A549 (cell line): Measurements from ENCODE around the gene SNAPC2. TPM values are rescaled to one million over a fixed set of nuclear protein-coding genes. Genes with fewer than 3 reads are reported as not detected.
"Not testable (repeated sequence)": the region's sequence is repeated elsewhere in the genome, so short reads cannot be mapped to it uniquely, and the experiment has no call there.

Source experiments
- ATAC-seq, 2 experiments: fragments of 200-7000 bp in 1 of 2; fragments of >200 bp in 1 of 2; cut with Nextera tagmentation in 1 of 2; cut with Tn5 transposase in 1 of 2; 3 replicates each; pipeline versions ENCODE4 v1.8.0 to v1.9.1; 2018 to 2020; ENCODE audit warnings: mild to moderate bottlenecking in 1 of 2, moderate library complexity in 1 of 2
- CTCF ChIA-PET: fragments of 300-600 bp; sonication (Branson Sonifier 250); formaldehyde crosslinking; extraction: SDS; loops from one replicate; lab custom pipeline; 2021; ENCODE audit warnings: antibody characterized with exemption, inconsistent platforms; lab: Yijun Ruan, JAX
- POLR2A ChIA-PET: fragments of 350-600 bp; formaldehyde crosslinking; extraction: SDS; loops from one replicate; lab custom pipeline; 2021; ENCODE audit warnings: antibody characterized with exemption, inconsistent platforms; lab: Yijun Ruan, JAX
- DNase-seq, 2 experiments: peaks; one replicate each; pipeline versions ENCODE4 v3.0.0 to v3.0.0-alpha.2; 2011 to 2016; ENCODE audit warnings: low read depth in 1 of 2, low spot score in 1 of 2
- FAIRE-seq: peaks from 2 replicates; lab custom pipeline; 2011; peaks lifted over from hg19 to GRCh38; lab: Jason Lieb, UNC
- H3K27ac ChIP-seq, 2 experiments: fragments of >200 bp; sonication (Bioruptor Twin); formaldehyde crosslinking; 3 replicates each; pipeline ENCODE4 v1.5.1; 2016 to 2017
- H3K4me1 ChIP-seq: fragments of >200 bp; sonication (Bioruptor Twin); formaldehyde crosslinking; 3 replicates; pipeline ENCODE4 v1.6.1; 2016
- H3K4me2 ChIP-seq: fragments of >200 bp; sonication (Bioruptor Twin); formaldehyde crosslinking; 3 replicates; pipeline ENCODE4 v1.6.1; 2016
- H3K4me3 ChIP-seq: fragments of >200 bp; sonication (Bioruptor Twin); formaldehyde crosslinking; 3 replicates; pipeline ENCODE4 v1.5.1; 2016
- H3K9me3 ChIP-seq: fragments of >200 bp; sonication (Bioruptor Twin); formaldehyde crosslinking; 3 replicates; pipeline ENCODE4 v1.6.1; 2016
- ATOH8 ChIP-seq: fragments of 250-450 bp; sonication (Bioruptor Pico); IDR thresholded peaks from 2 replicates; pipeline ENCODE4 v1.5.0; 2020; ENCODE audit warnings: low read depth, mild to moderate bottlenecking, moderate library complexity
- BHLHE40 ChIP-seq: IDR thresholded peaks from 2 replicates; pipeline ENCODE4 v1.6.1; 2012; ENCODE audit warnings: low read depth, low read length, inconsistent platforms
- CBX8 ChIP-seq: fragments of 200-600 bp; sonication (generic); IDR thresholded peaks from 2 replicates; pipeline ENCODE4 v1.6.1; 2016
- EP300 ChIP-seq, 2 experiments: fragments of >200 bp; sonication (Bioruptor Twin); formaldehyde crosslinking; IDR thresholded peaks; 2 replicates in 1 of 2; 3 replicates in 1 of 2; pipeline ENCODE4 v1.6.1; 2016 to 2017
- FOSL2 ChIP-seq, 2 experiments: fragments of 450-650 bp in 1 of 2; fragments of >200 bp in 1 of 2; sonication (Bioruptor Twin) in 1 of 2; formaldehyde crosslinking; IDR thresholded peaks; 2 replicates each; pipeline versions ENCODE4 v1.5.0 to v1.6.1; 2016 to 2020; ENCODE audit warnings: mild to moderate bottlenecking in 1 of 2, moderate library complexity in 1 of 2
- KDM1A ChIP-seq: fragments of 200-600 bp; sonication (generic); IDR thresholded peaks from 2 replicates; pipeline ENCODE4 v1.6.1; 2016; ENCODE audit warnings: low read depth, mild to moderate bottlenecking
- MAFK ChIP-seq: fragments of 450-650 bp; IDR thresholded peaks from 2 replicates; pipeline ENCODE4 v1.6.1; 2014; ENCODE audit not compliant: partially characterized antibody
- NFE2L2 ChIP-seq: fragments of 150-350 bp; conservative IDR thresholded peaks from 2 replicates; pipeline ENCODE4 v1.6.1; 2014; ENCODE audit warnings: low read length
- RAD21 ChIP-seq, 2 experiments: fragments of >200 bp in 1 of 2; sonication (Bioruptor Twin) in 1 of 2; formaldehyde crosslinking in 1 of 2; IDR thresholded peaks in 1 of 2; conservative IDR thresholded peaks in 1 of 2; 2 replicates in 1 of 2; 3 replicates in 1 of 2; pipeline ENCODE4 v1.6.1; 2012 to 2018; ENCODE audit warnings: inconsistent platforms in 1 of 2
- RNF2 ChIP-seq: fragments of 200-600 bp; sonication (generic); IDR thresholded peaks from 2 replicates; pipeline ENCODE4 v1.6.1; 2016; ENCODE audit warnings: low read depth, mild to moderate bottlenecking, antibody characterized with exemption, moderate library complexity, borderline replicate concordance
- ZFP36 ChIP-seq: fragments of 450-650 bp; IDR thresholded peaks from 2 replicates; pipeline ENCODE4 v1.6.1; 2014; ENCODE audit warnings: borderline replicate concordance; ENCODE audit not compliant: partially characterized antibody
- WGBS: methylation state at CpG from one replicate; pipeline ENCODE4 v1.1.6; 2017; ENCODE audit errors: missing lambda C conversion rate; 5-methylcytosine and 5-hydroxymethylcytosine counted together
- polyA plus RNA-seq, 4 experiments: library from polyadenylated mRNA; depleted of rRNA in 3 of 4; stranded (reverse); fragments of >200 nt; fragmentation: RNase III in 1 of 4; extraction: RNeasy Plus Mini Kit Qiagen cat#74134 plus additional on column Dnase treatment in 1 of 4; gene quantifications; 2 replicates in 3 of 4; 3 replicates in 1 of 4; pipeline ENCODE4 v1.2.3, GENCODE V29; 2011 to 2017

SNAPC2 gene
- polyA plus RNA-seq, 2 of the 4 experiments (the other 2 are of a cell fraction): 9.2 to 13.8 TPM

GRCh38 chr19:7928741-7929701 lies 8.9 kb downstream of the SNAPC2 start:
- peak overlapping the region; percentile 26 for H3K4me2 ChIP-seq
- no peaks in the 10 kb centered on the region for H3K9me3 ChIP-seq
- ChIA-PET POLR2A (interaction anchor here (0.6 to 3.2 kb wide), 2 partner anchors 15 to 1348 kb away, joined by 6 to 20 read pairs; partner anchors contain the start of gene TIMM44), CTCF (interaction anchor here (1.2 to 5.7 kb wide), 5 partner anchors 8 to 73 kb away, joined by 8 to 56 read pairs (median 9); partner anchors contain the start of gene TIMM44)
- peaks cover 22% of the 10 kb centered on the region for H3K4me1 ChIP-seq
- WGBS: 52% methylated on average over 14 of the region's 24 CpGs
- DNase-seq (peak; percentile 40 to 43), ATAC-seq (peak; percentile 10 to 59; a peak in 4 of 6 replicates), FAIRE-seq (no peak)
- TF ChIP-seq CBX8 (no peak), RAD21 (conservative IDR thresholded peaks at IDR 0.05 in 1 of 2, IDR thresholded peaks at IDR 0.05 in 1 of 2) (peak in 1 of 2 experiments; percentile 23; a peak in 2 of 5 replicates)
- peak overlapping the region in 1 of 2 experiments; percentile 25; a peak in 2 of 6 replicates for H3K27ac ChIP-seq
- no peak overlapping the region for H3K4me3 ChIP-seq

- not testable (repeated sequence) for DNase-seq; H3K4me3 ChIP-seq; H3K9me3 ChIP-seq; H3K27ac ChIP-seq; FAIRE-seq; H3K4me2 ChIP-seq; ATAC-seq; TF ChIP-seq FOSL2 (IDR thresholded peaks at IDR 0.05)
- TF ChIP-seq FOSL2 (CRISPR knock-in tag; IDR thresholded peaks at IDR 0.05): 0 out of 2 replicates have a peak, but pooled peaks have one; percentile 5
- peaks cover 22% of the 10 kb centered on the region for H3K4me1 ChIP-seq
- WGBS: 80% methylated on average over 9 of the region's 11 CpGs
- ChIA-PET POLR2A (interaction anchor here (3.2 kb wide), 1 partner anchor 14 kb away, joined by 20 read pairs; the partner anchor contains the start of gene TIMM44), CTCF (interaction anchor here (1.2 to 5.7 kb wide), 4 partner anchors 9 to 72 kb away, joined by 8 to 56 read pairs (median 10); partner anchors contain the start of gene TIMM44)
Measured at GRCh38 chr19:7930030-7930429, 9.9 kb downstream of the SNAPC2 start.

- Histone ChIP-seq H3K27ac (no peak overlapping the region), H3K4me3 (no peak overlapping the region), H3K9me3 (no peaks in the 10 kb centered on the region), H3K4me1 (peaks cover 22% of the 10 kb centered on the region), H3K4me2 (no peak overlapping the region)
- no peak for ATAC-seq
- ChIA-PET CTCF (interaction anchor here (3.0 to 5.7 kb wide), 2 partner anchors 12 to 13 kb away, joined by 11 to 56 read pairs; partner anchors contain the start of gene TIMM44), POLR2A (interaction anchor here (3.2 kb wide), 1 partner anchor 13 kb away, joined by 20 read pairs; the partner anchor contains the start of gene TIMM44)
- 89% methylated on average over 7 of the region's 7 CpGs for WGBS
- DNase-seq: no peak
- TF ChIP-seq NFE2L2 (no peak), MAFK (no peak), RNF2 (no peak), BHLHE40 (no peak), KDM1A (no peak)
- no peak for FAIRE-seq
Measured at GRCh38 chr19:7930765-7931164, 10.6 kb downstream of the SNAPC2 start.

- ChIA-PET CTCF (interaction anchor here (1.1 to 5.7 kb wide), 2 partner anchors 11 to 39 kb away, joined by 3 to 56 read pairs; partner anchors contain the start of gene TIMM44), POLR2A (interaction anchor here (3.2 kb wide), 1 partner anchor 13 kb away, joined by 20 read pairs; the partner anchor contains the start of gene TIMM44)
- no peak overlapping the region for H3K4me2 ChIP-seq
- TF ChIP-seq EP300 (IDR thresholded peaks at IDR 0.05) (no peak), ZFP36 (no peak), ATOH8 (CRISPR knock-in tag) (no peak), FOSL2 (IDR thresholded peaks at IDR 0.05) (no peak), FOSL2 (CRISPR knock-in tag; IDR thresholded peaks at IDR 0.05) (no peak)
- no peak overlapping the region for H3K4me3 ChIP-seq
- FAIRE-seq: no peak
- no peak for DNase-seq
- H3K27ac ChIP-seq: no peak overlapping the region
- no peak for ATAC-seq
- no peaks in the 10 kb centered on the region for H3K9me3 ChIP-seq
- WGBS: 93% methylated on average over 26 of the region's 36 CpGs
- H3K4me1 ChIP-seq: peaks cover 18% of the 10 kb centered on the region
Measured at GRCh38 chr19:7931221-7932061, 11.3 kb downstream of the SNAPC2 start.
